Hepatocyte (in vitro differentiated cells): ENCODE measurements around the gene MAGI3.

Experiments used
- EZH2 ChIP-seq: fragments of 200-600 bp; sonication (generic); IDR thresholded peaks from 2 replicates; pipeline ENCODE4 v1.6.1; 2016; ENCODE audit warnings: antibody characterized with exemption, mild to moderate bottlenecking, borderline replicate concordance
- TF ChIP-seq, protein P1 (sequence below): fragments of 200-600 bp; sonication (generic); IDR thresholded peaks from 2 replicates; pipeline ENCODE4 v1.5.1; 2016; ENCODE audit warnings: antibody characterized with exemption, mild to moderate bottlenecking; ENCODE audit not compliant: poor library complexity

GRCh38 chr1:113455374-113455773 is 65.1 kb downstream of the MAGI3 start:
- TF ChIP-seq, protein P1, sequence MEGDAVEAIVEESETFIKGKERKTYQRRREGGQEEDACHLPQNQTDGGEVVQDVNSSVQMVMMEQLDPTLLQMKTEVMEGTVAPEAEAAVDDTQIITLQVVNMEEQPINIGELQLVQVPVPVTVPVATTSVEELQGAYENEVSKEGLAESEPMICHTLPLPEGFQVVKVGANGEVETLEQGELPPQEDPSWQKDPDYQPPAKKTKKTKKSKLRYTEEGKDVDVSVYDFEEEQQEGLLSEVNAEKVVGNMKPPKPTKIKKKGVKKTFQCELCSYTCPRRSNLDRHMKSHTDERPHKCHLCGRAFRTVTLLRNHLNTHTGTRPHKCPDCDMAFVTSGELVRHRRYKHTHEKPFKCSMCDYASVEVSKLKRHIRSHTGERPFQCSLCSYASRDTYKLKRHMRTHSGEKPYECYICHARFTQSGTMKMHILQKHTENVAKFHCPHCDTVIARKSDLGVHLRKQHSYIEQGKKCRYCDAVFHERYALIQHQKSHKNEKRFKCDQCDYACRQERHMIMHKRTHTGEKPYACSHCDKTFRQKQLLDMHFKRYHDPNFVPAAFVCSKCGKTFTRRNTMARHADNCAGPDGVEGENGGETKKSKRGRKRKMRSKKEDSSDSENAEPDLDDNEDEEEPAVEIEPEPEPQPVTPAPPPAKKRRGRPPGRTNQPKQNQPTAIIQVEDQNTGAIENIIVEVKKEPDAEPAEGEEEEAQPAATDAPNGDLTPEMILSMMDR = no peak
- no peak for TF ChIP-seq EZH2
